CD8-positive, alpha-beta memory T cell (primary cell): ENCODE results near the gene MAPK14. TPM values are rescaled to one million over a fixed set of nuclear protein-coding genes. Genes with fewer than 3 reads are reported as not detected.
A peak's percentile ranks its signal among the peaks of the same experiment; 100 is the strongest.

Experiments used
- CTCF ChIA-PET: fragments of 350-600 bp; sonication (Branson Sonifier 250); formaldehyde crosslinking; loops from one replicate; lab custom pipeline; 2021; ENCODE audit warnings: antibody characterized with exemption; lab: Charles Lee
- POLR2A ChIA-PET: fragments of 350-600 bp; sonication (Branson Sonifier 250); formaldehyde crosslinking; loops from one replicate; lab custom pipeline; 2021; ENCODE audit warnings: antibody characterized with exemption; lab: Charles Lee
- DNase-seq, 5 donors: peaks; one replicate each; pipeline versions ENCODE4 v3.0.0 to v3.0.0-alpha.2; 2020 to 2022; ENCODE audit warnings: mixed read lengths in 1 of 5
- H3K27ac ChIP-seq: one replicate; pipeline ENCODE4 v1.7.0; 2013; ENCODE audit warnings: low read depth, mild to moderate bottlenecking, low read length, moderate library complexity
- H3K27me3 ChIP-seq: 2 replicates; pipeline ENCODE4 v1.7.0; 2013; ENCODE audit warnings: low read length, mild to moderate bottlenecking; ENCODE audit not compliant: insufficient read depth, poor library complexity, severe bottlenecking
- H3K36me3 ChIP-seq: 2 replicates; pipeline ENCODE4 v1.7.0; 2013; ENCODE audit warnings: mild to moderate bottlenecking, low read length, moderate library complexity; ENCODE audit not compliant: insufficient read depth
- H3K4me1 ChIP-seq: 2 replicates; pipeline ENCODE4 v1.7.0; 2013; ENCODE audit warnings: mild to moderate bottlenecking, low read length, moderate library complexity; ENCODE audit not compliant: insufficient read depth
- H3K4me3 ChIP-seq: 2 replicates; pipeline ENCODE4 v1.7.0; 2013; ENCODE audit warnings: mild to moderate bottlenecking, low read length
- H3K9me3 ChIP-seq: 2 replicates; pipeline ENCODE4 v1.7.0; 2013; ENCODE audit warnings: mild to moderate bottlenecking, low read length
- H3K27ac Mint-ChIP-seq, 8 donors: one replicate each; pipeline ENCODE4 v1.8.0; 2020 to 2021; ENCODE audit warnings: mixed read lengths in 8 of 8, mild to moderate bottlenecking in 6 of 8, inconsistent platforms in 3 of 8, moderate library complexity in 3 of 8
- H3K27me3 Mint-ChIP-seq, 2 donors: one replicate each; pipeline ENCODE4 v1.8.0; 2020 to 2021; ENCODE audit warnings: mixed read lengths in 2 of 2, mild to moderate bottlenecking in 1 of 2, moderate library complexity in 1 of 2
- H3K36me3 Mint-ChIP-seq, 3 donors: one replicate each; pipeline ENCODE4 v1.8.0; 2020 to 2021; ENCODE audit warnings: mixed read lengths in 3 of 3, inconsistent platforms in 1 of 3, mild to moderate bottlenecking in 1 of 3
- H3K4me1 Mint-ChIP-seq, 3 donors: one replicate each; pipeline ENCODE4 v1.8.0; 2020 to 2021; ENCODE audit warnings: mixed read lengths in 3 of 3, inconsistent platforms in 1 of 3, mild to moderate bottlenecking in 1 of 3
- H3K4me3 Mint-ChIP-seq, 7 donors: one replicate each; pipeline ENCODE4 v1.8.0; 2020 to 2021; ENCODE audit warnings: mixed read lengths in 7 of 7, mild to moderate bottlenecking in 6 of 7, moderate library complexity in 4 of 7, inconsistent platforms in 2 of 7
- H3K9me3 Mint-ChIP-seq, 5 donors: one replicate each; pipeline ENCODE4 v1.8.0; 2020 to 2022; ENCODE audit warnings: mixed read lengths in 5 of 5, mild to moderate bottlenecking in 3 of 5, moderate library complexity in 2 of 5, inconsistent platforms in 1 of 5
- polyA plus RNA-seq: library from polyadenylated mRNA; unstranded; fragments of 300-500 nt; fragmentation: Illumina TruSeq; gene quantifications from one replicate; pipeline ENCODE4 v1.2.3, GENCODE V29; 2021
- total RNA-seq, 2 experiments: library from RNA; stranded (reverse); gene quantifications; one replicate each; pipeline ENCODE4 v1.2.3, GENCODE V29; 2021

The MAPK14 gene
- total and polyA plus RNA-seq, 3 experiments from 2014 or later, result 46.5 to 52.5 (median 48.4) TPM

DNA sequence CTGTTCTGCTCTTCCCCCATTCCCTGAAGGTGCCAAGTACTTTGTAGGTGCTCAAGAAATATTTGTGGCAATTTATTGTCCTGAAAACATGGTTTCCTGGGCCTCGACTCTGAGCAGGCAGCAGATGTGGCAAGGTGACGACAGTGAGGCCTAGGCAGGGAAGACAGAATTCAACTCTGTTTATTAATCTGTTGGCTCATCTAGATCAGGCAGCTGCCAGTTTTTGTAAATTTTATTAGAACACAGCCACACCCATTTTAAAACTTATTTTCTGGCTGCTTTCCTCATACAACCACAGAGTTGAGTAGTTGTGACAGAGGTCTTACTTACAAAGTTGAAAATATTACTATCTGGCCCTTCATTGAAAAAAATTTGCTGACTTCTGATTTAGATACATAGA is 24.5 kb downstream of the MAPK14 start:
- H3K36me3 ChIP-seq, result peaks cover 3% of the 10 kb centered on the region
- ChIA-PET POLR2A (no interaction called here), CTCF (interaction anchor here (1.0 to 1.4 kb wide), 2 partner anchors 14 to 24 kb away, joined by 3 to 5 read pairs; partner anchors contain the start of gene MAPK14)
- peaks cover 30% of the 10 kb centered on the region for H3K4me1 ChIP-seq
- no peaks in the 10 kb centered on the region for H3K9me3 ChIP-seq
- no peaks in the 10 kb centered on the region for H3K27me3 ChIP-seq
- H3K27ac Mint-ChIP-seq, result no peak overlapping the region
- H3K27ac ChIP-seq, result no peak overlapping the region
- peaks cover 2 to 29% (median 6%) of the 10 kb centered on the region in 3 donors for H3K36me3 Mint-ChIP-seq
- no peaks in the 10 kb centered on the region for H3K9me3 Mint-ChIP-seq
- no peak overlapping the region for H3K4me3 ChIP-seq
- DNase-seq, result no peak
- peaks cover 15 to 30% (median 18%) of the 10 kb centered on the region in 3 donors for H3K4me1 Mint-ChIP-seq
- H3K27me3 Mint-ChIP-seq, result no peaks in the 10 kb centered on the region
- H3K4me3 Mint-ChIP-seq, result no peak overlapping the region

DNA sequence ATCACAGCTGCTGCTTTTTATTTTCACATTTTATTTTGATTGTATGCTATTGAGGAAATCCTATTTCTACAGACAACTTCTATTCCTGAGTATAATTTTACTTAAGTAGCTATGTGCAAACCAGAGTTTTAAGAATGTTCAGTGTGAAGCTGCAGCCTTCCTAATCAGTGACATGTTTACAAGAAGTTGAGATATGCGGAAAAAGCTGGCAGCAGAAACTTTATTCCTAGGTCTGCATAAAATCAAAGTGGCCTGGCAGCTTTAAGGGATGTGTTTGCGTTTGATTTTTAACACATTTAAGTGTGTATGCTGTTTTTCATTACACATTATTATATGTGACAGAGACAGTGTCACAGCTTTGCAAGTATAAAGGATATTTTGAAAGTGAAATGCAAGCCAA is 26.3 kb downstream of the MAPK14 start:
- H3K9me3 ChIP-seq, result no peaks in the 10 kb centered on the region
- peak overlapping the region in 1 of 8 donors; percentile 3 for H3K27ac Mint-ChIP-seq
- CTCF ChIA-PET, result no interaction called here
- no peaks in the 10 kb centered on the region for H3K27me3 ChIP-seq
- peaks cover 3% of the 10 kb centered on the region for H3K36me3 ChIP-seq
- POLR2A ChIA-PET, result no interaction called here
- H3K27ac ChIP-seq, result no peak overlapping the region
- H3K9me3 Mint-ChIP-seq, result no peaks in the 10 kb centered on the region
- H3K27me3 Mint-ChIP-seq, result no peaks in the 10 kb centered on the region
- H3K36me3 Mint-ChIP-seq, result peaks cover 0 to 34% (median 6%) of the 10 kb centered on the region in 3 donors
- H3K4me3 Mint-ChIP-seq, result no peak overlapping the region
- peaks cover 14 to 31% (median 14%) of the 10 kb centered on the region in 3 donors for H3K4me1 Mint-ChIP-seq
- no peak overlapping the region for H3K4me3 ChIP-seq
- H3K4me1 ChIP-seq, result peaks cover 24% of the 10 kb centered on the region
- no peak for DNase-seq

DNA sequence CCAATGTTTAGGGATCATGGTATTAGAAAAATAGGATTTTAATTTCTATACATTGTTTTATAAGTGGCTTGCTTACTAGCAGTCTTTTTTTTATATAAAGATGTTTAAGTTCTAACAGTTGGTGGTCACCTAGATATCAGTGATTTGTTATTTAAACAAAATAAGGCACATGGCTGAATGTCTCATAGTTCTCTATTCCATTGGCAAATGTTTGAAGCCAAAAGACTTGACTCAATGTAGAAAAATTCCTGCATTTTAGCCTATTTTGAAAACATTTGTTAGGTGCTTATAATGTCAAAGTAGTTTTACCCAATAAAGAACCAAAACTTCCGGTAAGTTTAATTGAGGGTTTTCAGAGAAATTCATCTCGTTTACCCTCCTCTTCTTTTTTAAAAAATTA is 26.8 kb downstream of the MAPK14 start:
- H3K36me3 ChIP-seq, result peaks cover 6% of the 10 kb centered on the region
- no peak overlapping the region for H3K27ac Mint-ChIP-seq
- peaks cover 19% of the 10 kb centered on the region for H3K4me1 ChIP-seq
- no peaks in the 10 kb centered on the region for H3K27me3 ChIP-seq
- POLR2A ChIA-PET, result no interaction called here
- no peaks in the 10 kb centered on the region for H3K27me3 Mint-ChIP-seq
- no peak overlapping the region for H3K4me3 Mint-ChIP-seq
- no peak for DNase-seq
- no peak overlapping the region for H3K27ac ChIP-seq
- no peaks in the 10 kb centered on the region for H3K9me3 ChIP-seq
- H3K4me3 ChIP-seq, result no peak overlapping the region
- peaks cover 2 to 37% (median 8%) of the 10 kb centered on the region in 3 donors for H3K36me3 Mint-ChIP-seq
- CTCF ChIA-PET, result no interaction called here
- no peaks in the 10 kb centered on the region for H3K9me3 Mint-ChIP-seq
- H3K4me1 Mint-ChIP-seq, result peaks cover 14 to 31% (median 16%) of the 10 kb centered on the region in 3 donors

DNA sequence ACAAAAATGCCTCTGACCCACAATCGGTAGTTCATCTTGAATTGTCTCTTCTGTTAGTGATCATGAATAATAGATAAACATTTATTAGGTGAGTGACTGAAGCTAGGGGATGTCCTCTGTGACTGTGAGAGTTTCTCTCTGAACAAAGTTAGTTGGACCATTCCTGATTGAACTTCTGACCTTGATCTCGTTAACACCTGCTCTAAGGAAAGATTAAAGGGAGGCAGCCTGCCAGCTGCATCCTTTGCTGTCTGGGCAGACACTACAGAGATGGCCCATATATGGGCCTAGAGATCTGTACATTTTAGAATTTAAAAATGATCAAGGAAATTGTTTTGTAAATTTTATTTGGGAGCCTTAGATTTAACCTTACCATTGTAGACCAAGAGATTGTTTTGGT is 27.3 kb downstream of the MAPK14 start:
- H3K27me3 Mint-ChIP-seq, result no peaks in the 10 kb centered on the region

DNA sequence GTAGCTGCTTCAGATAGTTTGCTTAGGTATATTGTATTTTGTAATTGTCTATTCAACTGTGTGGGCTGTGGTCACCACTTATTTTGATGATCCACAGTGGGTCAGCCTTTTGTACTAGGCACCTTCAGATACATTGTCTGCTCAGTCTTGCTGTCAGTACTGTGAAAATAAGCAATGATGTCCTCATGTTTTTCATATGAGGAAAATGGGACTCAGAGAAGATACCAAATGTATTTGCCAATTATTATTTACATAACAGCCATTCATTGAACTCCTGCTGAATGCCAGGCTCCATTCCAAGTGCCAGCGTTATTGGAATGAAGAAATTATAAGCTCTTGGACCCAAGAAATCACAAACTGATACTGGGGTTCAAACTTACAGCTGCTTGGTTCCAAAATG is 28.6 kb downstream of the MAPK14 start:
- H3K27ac ChIP-seq, result no peak overlapping the region
- Mint-ChIP-seq H3K27ac (peak overlapping the region in 1 of 8 donors; percentile 71), H3K9me3 (no peaks in the 10 kb centered on the region), H3K36me3 (peaks cover 5 to 55% (median 20%) of the 10 kb centered on the region in 3 donors), H3K27me3 (no peaks in the 10 kb centered on the region), H3K4me3 (no peak overlapping the region), H3K4me1 (peaks cover 22 to 48% (median 29%) of the 10 kb centered on the region in 3 donors)
- no peak for DNase-seq
- ChIA-PET CTCF (no interaction called here), POLR2A (interaction anchor here (0.8 kb wide), 1 partner anchor 9 kb away, joined by 4 read pairs; no protein-coding TSS in a partner anchor)
- H3K4me3 ChIP-seq, result no peak overlapping the region
- no peaks in the 10 kb centered on the region for H3K9me3 ChIP-seq
- peaks cover 5% of the 10 kb centered on the region for H3K4me1 ChIP-seq
- peaks cover 11% of the 10 kb centered on the region for H3K36me3 ChIP-seq
- H3K27me3 ChIP-seq, result no peaks in the 10 kb centered on the region

More for the DNA sequence above, 27.3 kb downstream of the MAPK14 start:
- Mint-ChIP-seq H3K27ac (peak overlapping the region in 3 of 8 donors; percentile 12 to 63 (median 44)), H3K36me3 (peaks cover 5 to 43% (median 9%) of the 10 kb centered on the region in 3 donors), H3K4me1 (peaks cover 17 to 36% (median 17%) of the 10 kb centered on the region in 3 donors), H3K4me3 (no peak overlapping the region), H3K9me3 (no peaks in the 10 kb centered on the region)
- Histone ChIP-seq H3K4me3 (no peak overlapping the region), H3K4me1 (peaks cover 13% of the 10 kb centered on the region), H3K36me3 (peaks cover 11% of the 10 kb centered on the region), H3K27ac (no peak overlapping the region), H3K27me3 (no peaks in the 10 kb centered on the region), H3K9me3 (no peaks in the 10 kb centered on the region)
- no peak for DNase-seq
- ChIA-PET CTCF (no interaction called here), POLR2A (no interaction called here)

DNA sequence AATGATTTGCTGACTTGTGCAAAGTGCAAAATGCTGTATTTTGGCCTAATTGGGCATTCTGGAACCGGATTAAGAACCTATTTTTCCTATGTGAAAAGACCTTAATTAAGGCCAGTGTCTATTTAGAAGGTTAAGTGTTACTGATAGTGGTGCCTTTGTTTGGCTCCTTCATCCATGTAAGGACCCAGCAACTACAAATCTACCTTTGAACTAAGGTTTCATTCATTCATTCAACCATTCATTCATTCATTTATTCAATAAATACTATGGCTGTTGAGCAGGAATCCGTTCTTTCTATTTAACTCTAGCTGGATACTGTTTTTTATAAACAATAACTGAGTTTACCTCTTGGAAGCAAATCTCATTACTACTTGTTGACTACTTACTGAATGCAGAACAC is 33.6 kb downstream of the MAPK14 start:
- Histone ChIP-seq H3K27me3 (no peaks in the 10 kb centered on the region), H3K9me3 (no peaks in the 10 kb centered on the region), H3K27ac (no peak overlapping the region), H3K36me3 (peaks cover 8% of the 10 kb centered on the region), H3K4me1 (peaks cover 13% of the 10 kb centered on the region), H3K4me3 (no peak overlapping the region)
- no peak for DNase-seq
- Mint-ChIP-seq H3K27ac (no peak overlapping the region), H3K4me3 (no peak overlapping the region), H3K27me3 (no peaks in the 10 kb centered on the region), H3K36me3 (peaks cover 8 to 59% (median 31%) of the 10 kb centered on the region in 3 donors), H3K4me1 (peaks cover 45 to 69% (median 51%) of the 10 kb centered on the region in 3 donors), H3K9me3 (no peaks in the 10 kb centered on the region)
- POLR2A ChIA-PET, result no interaction called here
- CTCF ChIA-PET, result interaction anchor here (1.3 kb wide), 1 partner anchor 32 kb away, joined by 3 read pairs; no protein-coding TSS in a partner anchor

DNA sequence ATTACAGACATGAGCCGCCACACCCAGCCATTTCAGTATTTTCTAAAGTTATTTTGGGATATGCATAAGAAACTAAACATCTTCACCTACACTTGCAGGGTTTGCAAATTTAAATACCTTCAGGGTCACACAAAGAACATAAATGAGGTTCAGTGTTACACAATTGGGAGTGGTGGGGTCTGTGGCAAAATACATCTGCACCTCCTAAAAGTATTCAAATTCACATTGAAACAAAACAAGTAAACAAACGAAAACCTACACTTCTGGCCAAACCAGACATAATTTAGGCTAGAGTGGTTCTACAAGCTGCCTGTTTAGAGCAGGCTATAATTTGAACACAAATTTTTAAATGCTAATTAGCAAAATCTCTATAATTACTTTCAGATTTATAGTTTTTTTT is 34.6 kb downstream of the MAPK14 start:
- Histone ChIP-seq H3K4me3 (no peak overlapping the region), H3K27ac (no peak overlapping the region), H3K4me1 (peaks cover 20% of the 10 kb centered on the region), H3K27me3 (no peaks in the 10 kb centered on the region), H3K36me3 (peaks cover 8% of the 10 kb centered on the region), H3K9me3 (no peaks in the 10 kb centered on the region)
- Mint-ChIP-seq H3K9me3 (no peaks in the 10 kb centered on the region), H3K4me1 (peaks cover 49 to 72% (median 60%) of the 10 kb centered on the region in 3 donors), H3K4me3 (no peak overlapping the region), H3K27ac (no peak overlapping the region), H3K27me3 (no peaks in the 10 kb centered on the region), H3K36me3 (peaks cover 8 to 56% (median 29%) of the 10 kb centered on the region in 3 donors)
- DNase-seq, result no peak
- ChIA-PET POLR2A (no interaction called here), CTCF (interaction anchor here (0.8 kb wide), 1 partner anchor 12 kb away, joined by 4 read pairs; no protein-coding TSS in a partner anchor)

DNA sequence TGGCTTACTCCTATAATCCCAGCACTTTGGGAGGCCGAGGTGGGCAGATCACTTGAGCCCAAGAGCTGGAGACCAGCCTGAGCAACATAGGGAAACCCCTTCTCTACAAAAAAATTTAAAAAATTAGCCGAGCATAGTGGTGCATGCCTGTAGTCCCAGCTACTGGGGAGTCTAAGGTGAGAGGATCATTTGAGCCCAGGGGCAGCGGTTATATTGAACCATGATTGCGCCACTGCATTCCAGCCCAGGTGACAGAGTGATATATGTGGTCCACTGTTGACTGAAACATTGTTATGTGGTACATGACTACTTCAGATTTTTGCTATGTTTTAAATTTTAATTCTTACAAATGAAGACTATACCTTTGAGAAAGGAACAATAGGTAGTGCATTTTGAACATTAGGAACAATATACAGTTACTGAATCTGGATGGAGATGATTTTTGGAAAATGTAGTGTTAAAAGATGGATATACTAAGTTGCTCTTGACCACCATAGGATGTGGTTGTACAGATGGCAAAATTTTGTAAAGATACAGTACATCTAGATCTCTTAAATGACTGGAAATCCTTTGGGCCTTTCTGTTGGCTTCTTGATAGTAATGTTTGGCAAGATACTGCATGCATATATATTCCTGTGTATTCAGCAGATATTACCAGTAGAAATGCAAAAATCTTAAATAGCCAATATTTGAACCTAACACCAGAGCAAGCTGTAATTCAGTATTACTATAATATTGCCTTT is 35.9 kb downstream of the MAPK14 start:
- CTCF ChIA-PET, result no interaction called here
- Mint-ChIP-seq H3K36me3 (peaks cover 8 to 50% (median 33%) of the 10 kb centered on the region in 3 donors), H3K9me3 (no peaks in the 10 kb centered on the region), H3K27ac (peak overlapping the region in 2 of 8 donors; percentile 31 to 38), H3K4me1 (peaks cover 58 to 80% (median 73%) of the 10 kb centered on the region in 3 donors), H3K4me3 (no peak overlapping the region), H3K27me3 (no peaks in the 10 kb centered on the region)
- H3K4me3 ChIP-seq, result no peak overlapping the region
- POLR2A ChIA-PET, result interaction anchor here (0.6 kb wide), 1 partner anchor 38 kb away, joined by 3 read pairs; no protein-coding TSS in a partner anchor
- peaks cover 8% of the 10 kb centered on the region for H3K36me3 ChIP-seq
- no peak for DNase-seq
- H3K9me3 ChIP-seq, result no peaks in the 10 kb centered on the region
- H3K4me1 ChIP-seq, result peaks cover 24% of the 10 kb centered on the region
- H3K27ac ChIP-seq, result no peak overlapping the region
- no peaks in the 10 kb centered on the region for H3K27me3 ChIP-seq
